A673 (cell line): ENCODE results near the gene LIPK. TPM values are rescaled to one million over a fixed set of nuclear protein-coding genes. Genes with fewer than 3 reads are reported as not detected.

ENCODE experiments used
- BruUV-seq: library from RNA; stranded (reverse); fragments of 400-500 nt; replicated peaks from 2 replicates; lab custom pipeline; 2021; lab: Mats Ljungman, UMichigan
- CTCF ChIA-PET: fragments of 300-600 bp; sonication (Branson Sonifier 250); formaldehyde crosslinking; loops from one replicate; lab custom pipeline; 2022; ENCODE audit warnings: antibody characterized with exemption; lab: Charles Lee
- POLR2A ChIA-PET: fragments of 300-600 bp; sonication (Branson Sonifier 250); formaldehyde crosslinking; loops from one replicate; lab custom pipeline; 2022; ENCODE audit warnings: antibody characterized with exemption; ENCODE audit not compliant: low non-redundant PET; lab: Charles Lee
- DNase-seq: peaks from one replicate; pipeline ENCODE4 v3.0.0-alpha.2; 2015; ENCODE audit warnings: low spot score
- H3K27ac ChIP-seq: fragments of 200-600 bp; sonication (generic); 2 replicates; pipeline ENCODE4 v1.5.1; 2016; ENCODE audit warnings: mixed run types, low read depth, mild to moderate bottlenecking, mixed read lengths, antibody characterized with exemption, low read length; ENCODE audit not compliant: poor library complexity, severe bottlenecking
- H3K27me3 ChIP-seq: fragments of 200-600 bp; sonication (generic); replicated peaks from 2 replicates; pipeline ENCODE4 v1.6.1; 2017; ENCODE audit warnings: mixed run types, low read depth, mild to moderate bottlenecking, mixed read lengths, antibody characterized with exemption, low read length; ENCODE audit not compliant: insufficient read depth, poor library complexity
- H3K36me3 ChIP-seq: fragments of 200-600 bp; sonication (generic); 2 replicates; pipeline ENCODE4 v1.6.1; 2016; ENCODE audit warnings: mixed run types, mild to moderate bottlenecking, mixed read lengths, antibody characterized with exemption, low read length; ENCODE audit not compliant: insufficient read depth, poor library complexity, severe bottlenecking
- H3K4me1 ChIP-seq: fragments of 200-600 bp; sonication (generic); 2 replicates; pipeline ENCODE4 v1.6.1; 2017; ENCODE audit warnings: mixed run types, mild to moderate bottlenecking, mixed read lengths, antibody characterized with exemption, low read length; ENCODE audit not compliant: insufficient read depth, poor library complexity, severe bottlenecking
- H3K4me3 ChIP-seq: fragments of 200-600 bp; sonication (generic); 2 replicates; pipeline ENCODE4 v1.5.1; 2016; ENCODE audit warnings: low read depth, mixed run types, mild to moderate bottlenecking, mixed read lengths, low read length; ENCODE audit not compliant: poor library complexity, severe bottlenecking
- H3K9me3 ChIP-seq: fragments of 200-600 bp; sonication (generic); 2 replicates; pipeline ENCODE4 v1.6.1; 2016; ENCODE audit warnings: mixed run types, low read depth, mild to moderate bottlenecking, mixed read lengths, antibody characterized with exemption, low read length; ENCODE audit not compliant: poor library complexity, severe bottlenecking
- EZH2 ChIP-seq: fragments of 200-600 bp; sonication (generic); IDR thresholded peaks from 2 replicates; pipeline ENCODE4 v1.6.1; 2017; ENCODE audit warnings: borderline replicate concordance, low read depth, mild to moderate bottlenecking, mixed read lengths, antibody characterized with exemption, low read length; ENCODE audit not compliant: poor library complexity, severe bottlenecking
- intact Hi-C: fragments of 100-400 bp; cut with micrococcal nuclease; formaldehyde crosslinking; loops from one replicate; pipeline ENCODE4 v1.10.0; 2022; ENCODE audit not compliant: unreplicated experiment
- total RNA-seq: library from RNA; stranded (reverse); gene quantifications from 2 replicates; pipeline ENCODE4 v1.2.3, GENCODE V29; 2021
- TF ChIP-seq, protein P1 (sequence below): fragments of 300-800, 200-600 bp; sonication (generic); conservative IDR thresholded peaks from 2 replicates; pipeline ENCODE4 v1.5.1; 2017; ENCODE audit warnings: low read depth, mild to moderate bottlenecking, antibody characterized with exemption, low read length, moderate library complexity, mixed read lengths

LIPK gene
- total RNA-seq, 1 experiment from 2014 or later: not detected

DNA sequence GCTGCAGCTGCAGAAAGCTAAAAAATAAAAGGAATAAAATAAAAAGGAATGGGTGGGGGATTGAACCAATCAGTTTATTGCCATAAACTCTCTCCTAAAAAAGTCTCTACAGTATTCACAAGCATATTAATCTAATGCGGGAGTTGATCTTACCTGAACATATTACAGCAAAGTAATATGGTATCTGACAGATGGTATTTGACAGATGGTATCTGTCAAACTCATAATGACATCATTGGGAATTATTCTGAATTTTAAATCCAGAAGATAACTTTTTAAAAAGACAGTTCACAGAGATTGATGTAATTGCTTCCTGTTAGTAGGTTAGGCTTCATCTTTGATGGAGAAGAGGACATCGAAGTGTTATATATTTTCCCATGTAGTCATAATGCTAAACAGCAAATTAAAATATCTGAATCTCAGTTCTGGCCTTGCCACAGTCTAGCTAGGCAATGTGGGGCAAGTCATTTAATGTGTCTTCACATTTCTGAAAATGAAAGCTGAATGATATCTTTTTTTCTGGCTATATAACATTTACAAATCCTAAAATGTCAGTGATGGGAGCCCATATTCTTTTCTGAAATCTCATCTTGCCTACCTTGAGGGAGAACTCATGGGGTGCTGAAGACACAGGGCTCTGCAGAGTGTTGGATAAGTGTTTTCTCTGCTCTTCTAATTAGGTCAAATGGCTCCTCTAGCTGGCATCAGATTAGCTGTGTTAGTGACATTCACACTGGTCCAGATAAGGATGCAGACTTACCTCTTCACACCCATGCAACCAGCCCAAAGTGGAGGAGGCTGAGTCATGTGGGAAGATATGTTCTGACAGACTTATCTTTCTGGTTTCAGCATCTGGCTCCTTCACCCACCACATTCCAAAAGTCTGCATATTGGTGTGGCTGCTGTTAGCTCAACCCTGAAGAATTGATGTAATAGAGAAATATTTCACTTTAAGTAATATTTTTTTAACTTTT is 94.4 kb downstream of the LIPK start:
- H3K36me3 ChIP-seq: no peaks in the 10 kb centered on the region
- intact Hi-C loops: no loop called here
- no peak overlapping the region for H3K27ac ChIP-seq
- H3K4me1 ChIP-seq: no peaks in the 10 kb centered on the region
- BruUV-seq: no TSS peak
- no peaks in the 10 kb centered on the region for H3K27me3 ChIP-seq
- ChIA-PET CTCF (no interaction called here), POLR2A (no interaction called here)
- TF ChIP-seq, protein P1, sequence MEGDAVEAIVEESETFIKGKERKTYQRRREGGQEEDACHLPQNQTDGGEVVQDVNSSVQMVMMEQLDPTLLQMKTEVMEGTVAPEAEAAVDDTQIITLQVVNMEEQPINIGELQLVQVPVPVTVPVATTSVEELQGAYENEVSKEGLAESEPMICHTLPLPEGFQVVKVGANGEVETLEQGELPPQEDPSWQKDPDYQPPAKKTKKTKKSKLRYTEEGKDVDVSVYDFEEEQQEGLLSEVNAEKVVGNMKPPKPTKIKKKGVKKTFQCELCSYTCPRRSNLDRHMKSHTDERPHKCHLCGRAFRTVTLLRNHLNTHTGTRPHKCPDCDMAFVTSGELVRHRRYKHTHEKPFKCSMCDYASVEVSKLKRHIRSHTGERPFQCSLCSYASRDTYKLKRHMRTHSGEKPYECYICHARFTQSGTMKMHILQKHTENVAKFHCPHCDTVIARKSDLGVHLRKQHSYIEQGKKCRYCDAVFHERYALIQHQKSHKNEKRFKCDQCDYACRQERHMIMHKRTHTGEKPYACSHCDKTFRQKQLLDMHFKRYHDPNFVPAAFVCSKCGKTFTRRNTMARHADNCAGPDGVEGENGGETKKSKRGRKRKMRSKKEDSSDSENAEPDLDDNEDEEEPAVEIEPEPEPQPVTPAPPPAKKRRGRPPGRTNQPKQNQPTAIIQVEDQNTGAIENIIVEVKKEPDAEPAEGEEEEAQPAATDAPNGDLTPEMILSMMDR: no peak
- no peak for TF ChIP-seq EZH2
- H3K9me3 ChIP-seq: no peaks in the 10 kb centered on the region
- no peak overlapping the region for H3K4me3 ChIP-seq
- no peak for DNase-seq

Other genes starting within 250 kb of the LIPK start
- gene RNLS, start 122.9 kb upstream of the LIPK start, total RNA-seq: 6.2 and 8.1 TPM in 2 replicates
- 0.11 TPM in 1 of 2 replicates, not detected in the other for gene LIPJ, start 119.5 kb upstream of the LIPK start, total RNA-seq
- not detected in 2 replicates for gene LIPF, start 41.8 kb upstream of the LIPK start, total RNA-seq
- gene LIPN, start 53.8 kb downstream of the LIPK start, total RNA-seq: not detected in 2 replicates
- gene LIPM, start 96.5 kb downstream of the LIPK start, total RNA-seq: not detected in 2 replicates
- gene ANKRD22, start 145.6 kb downstream of the LIPK start, total RNA-seq: 0.52 TPM in 1 of 2 replicates, not detected in the other
- 61.2 and 71.8 TPM in 2 replicates for gene STAMBPL1, start 174.0 kb downstream of the LIPK start, total RNA-seq
- 52.2 and 78.4 TPM in 2 replicates for gene ACTA2, start 246.5 kb downstream of the LIPK start, total RNA-seq